ENCODE data around the gene UROD.
A peak's percentile ranks its signal among the peaks of the same experiment; 100 is the strongest.
"Not testable (repeated sequence)": the region's sequence is repeated elsewhere in the genome, so short reads cannot be mapped to it uniquely, and the experiment has no call there.

The UROD gene

GRCh38 chr1:45011837-45012638 lies at the start of gene UROD:
Gene UROD (plus strand): TSS chr1:45012254. CDS start chr1:45012266, 12 bp downstream.
- DNase-seq (ENCODE audit: low read depth in 3 of 3): peak; percentile 78 to 89 (median 87)

GRCh38 chr1:44962729-44963128 lies 49.3 kb upstream of the UROD start:
- DNase-seq (ENCODE audit: low read depth in 3 of 3): no peak

- no peak for DNase-seq (ENCODE audit: low read depth in 3 of 3)
Measured at GRCh38 chr1:44964396-44964795, 47.7 kb upstream of the UROD start.

GRCh38 chr1:44970317-44970716 lies 41.7 kb upstream of the UROD start:
- no peak for DNase-seq (ENCODE audit: low read depth in 3 of 3)

GRCh38 chr1:44973645-44974044 lies 38.4 kb upstream of the UROD start:
- no peak for DNase-seq (ENCODE audit: low read depth in 3 of 3)

GRCh38 chr1:44976252-44976651 lies 35.8 kb upstream of the UROD start:
- no peak for DNase-seq (ENCODE audit: low read depth in 3 of 3)

GRCh38 chr1:44977372-44977771 lies 34.7 kb upstream of the UROD start:
- not testable (repeated sequence) for DNase-seq (ENCODE audit: low read depth in 3 of 3)

GRCh38 chr1:44985747-44986359 lies 26.2 kb upstream of the UROD start:
- DNase-seq (ENCODE audit: low read depth in 3 of 3): no peak

GRCh38 chr1:44988531-44989156 lies 23.4 kb upstream of the UROD start:
- DNase-seq (ENCODE audit: low read depth in 3 of 3): no peak

GRCh38 chr1:44994309-44994898 lies 17.6 kb upstream of the UROD start:
- DNase-seq (ENCODE audit: low read depth in 3 of 3): no peak

- DNase-seq (ENCODE audit: low read depth in 3 of 3): no peak
Measured at GRCh38 chr1:44995467-44996238, 16.4 kb upstream of the UROD start.

GRCh38 chr1:44999232-44999631 lies 12.8 kb upstream of the UROD start:
- no peak for DNase-seq (ENCODE audit: low read depth in 3 of 3)

GRCh38 chr1:45001011-45001481 lies 11.0 kb upstream of the UROD start:
- DNase-seq (ENCODE audit: low read depth in 3 of 3): no peak

- not testable (repeated sequence) for DNase-seq (ENCODE audit: low read depth in 3 of 3)
Measured at GRCh38 chr1:45001576-45001975, 10.5 kb upstream of the UROD start.

GRCh38 chr1:45002650-45003645 lies 9.1 kb upstream of the UROD start:
- DNase-seq (ENCODE audit: low read depth in 3 of 3): no peak

- no peak for DNase-seq (ENCODE audit: low read depth in 3 of 3)
Measured at GRCh38 chr1:45003741-45004140, 8.3 kb upstream of the UROD start.

GRCh38 chr1:45004281-45004920 lies 7.7 kb upstream of the UROD start:
- no peak for DNase-seq (ENCODE audit: low read depth in 3 of 3)

GRCh38 chr1:45005761-45006160 lies 6.3 kb upstream of the UROD start:
- DNase-seq (ENCODE audit: low read depth in 3 of 3): no peak

- DNase-seq (ENCODE audit: low read depth in 3 of 3): no peak
Measured at GRCh38 chr1:45007311-45007710, 4.7 kb upstream of the UROD start.

- no peak for DNase-seq (ENCODE audit: low read depth in 3 of 3)
Measured at GRCh38 chr1:45008076-45008475, 4.0 kb upstream of the UROD start.

Data from stimulated activated CD4-positive, alpha-beta T cell treated with anti-CD3 and anti-CD28 coated beads, TNF-alpha, amount 100 ng/mL, for 48 hours (primary cell).